SK-N-MC (cell line): ENCODE data around the gene DACT3.

Source experiments
- DNase-seq: peaks from one replicate; pipeline ENCODE4 v3.0.0-alpha.2; 2011; ENCODE audit warnings: low read depth, low spot score
- H3K27ac ChIP-seq: fragments of 200-600 bp; sonication (generic); 2 replicates; pipeline ENCODE4 v1.5.1; 2016; ENCODE audit warnings: mixed run types
- H3K36me3 ChIP-seq: fragments of 200-600 bp; sonication (generic); 2 replicates; pipeline ENCODE4 v1.6.1; 2017; ENCODE audit warnings: antibody characterized with exemption, low read length, mixed read lengths; ENCODE audit not compliant: insufficient read depth
- H3K4me3 ChIP-seq: fragments of 200-600 bp; sonication (generic); 2 replicates; pipeline ENCODE4 v1.5.1; 2016
- H3K9ac ChIP-seq: fragments of 200-600 bp; sonication (generic); 2 replicates; pipeline ENCODE4 v1.8.0; 2017; ENCODE audit warnings: mixed run types, mixed read lengths; ENCODE audit not compliant: insufficient read length
- H3K9me3 ChIP-seq: fragments of 200-600 bp; sonication (generic); 2 replicates; pipeline ENCODE4 v1.6.1; 2017; ENCODE audit warnings: low read depth, mild to moderate bottlenecking, antibody characterized with exemption, low read length, moderate library complexity, mixed read lengths
- EZH2 ChIP-seq: fragments of 200-600 bp; sonication (generic); IDR thresholded peaks from one replicate; pipeline ENCODE4 v1.6.1; 2017; ENCODE audit warnings: antibody characterized with exemption
- FOXP2 ChIP-seq: optimal IDR thresholded peaks from 2 replicates; pipeline ENCODE3; 2011; ENCODE audit warnings: mild to moderate bottlenecking, moderate library complexity; ENCODE audit not compliant: insufficient read depth; ENCODE audit errors: extremely low read length, control extremely low read depth
- POLR2AphosphoS5 ChIP-seq: IDR thresholded peaks from 2 replicates; pipeline ENCODE4 v1.6.1; 2012; ENCODE audit warnings: mild to moderate bottlenecking, low read depth, low read length, borderline replicate concordance

Gene DACT3

GRCh38 chr19:46606681-46607447, 54.1 kb downstream of the DACT3 start:
- H3K27ac ChIP-seq: no peak overlapping the region
- H3K9me3 ChIP-seq: no peaks in the 10 kb centered on the region
- no peak overlapping the region for H3K4me3 ChIP-seq
- no peak for TF ChIP-seq FOXP2
- no peak for TF ChIP-seq EZH2
- no peak for TF ChIP-seq POLR2AphosphoS5
- no peak overlapping the region for H3K9ac ChIP-seq
- H3K36me3 ChIP-seq: peaks cover 51% of the 10 kb centered on the region
- DNase-seq: no peak

- DNase-seq: no peak
- Histone ChIP-seq H3K9me3 (no peaks in the 10 kb centered on the region), H3K27ac (no peak overlapping the region), H3K4me3 (no peak overlapping the region), H3K36me3 (peaks cover 51% of the 10 kb centered on the region), H3K9ac (no peak overlapping the region)
- TF ChIP-seq EZH2 (no peak), POLR2AphosphoS5 (no peak), FOXP2 (no peak)
Measured at GRCh38 chr19:46606019-46606418, 55.0 kb downstream of the DACT3 start.

- H3K36me3 ChIP-seq: peaks cover 51% of the 10 kb centered on the region
- DNase-seq: no peak
- no peak overlapping the region for H3K27ac ChIP-seq
- H3K9ac ChIP-seq: no peak overlapping the region
- no peaks in the 10 kb centered on the region for H3K9me3 ChIP-seq
- TF ChIP-seq EZH2 (no peak), POLR2AphosphoS5 (no peak)
- H3K4me3 ChIP-seq: no peak overlapping the region
Measured at GRCh38 chr19:46605356-46605821, 55.6 kb downstream of the DACT3 start.

- no peak for DNase-seq
- Histone ChIP-seq H3K9ac (no peak overlapping the region), H3K9me3 (no peaks in the 10 kb centered on the region), H3K4me3 (no peak overlapping the region), H3K36me3 (peaks cover 49% of the 10 kb centered on the region), H3K27ac (no peak overlapping the region)
- TF ChIP-seq FOXP2 (no peak), POLR2AphosphoS5 (no peak), EZH2 (no peak)
Measured at GRCh38 chr19:46604781-46605355, 56.1 kb downstream of the DACT3 start.

GRCh38 chr19:46603752-46604231, 57.2 kb downstream of the DACT3 start:
- Histone ChIP-seq H3K36me3 (peaks cover 38% of the 10 kb centered on the region), H3K27ac (no peak overlapping the region), H3K4me3 (no peak overlapping the region), H3K9ac (no peak overlapping the region), H3K9me3 (no peaks in the 10 kb centered on the region)
- DNase-seq: no peak
- no peak for TF ChIP-seq FOXP2
- TF ChIP-seq POLR2AphosphoS5: no peak
- TF ChIP-seq EZH2: no peak

- no peak for DNase-seq
- Histone ChIP-seq H3K36me3 (peaks cover 32% of the 10 kb centered on the region), H3K27ac (0 out of 2 replicates have a peak overlapping the region, but pooled peaks have one; percentile 26), H3K4me3 (peak overlapping the region; percentile 99), H3K9me3 (no peaks in the 10 kb centered on the region), H3K9ac (peak overlapping the region; percentile 99)
- TF ChIP-seq EZH2 (no peak), FOXP2 (no peak), POLR2AphosphoS5 (no peak)
Measured at GRCh38 chr19:46603195-46603637, 57.8 kb downstream of the DACT3 start.

GRCh38 chr19:46602392-46603194, 58.4 kb downstream of the DACT3 start:
- Histone ChIP-seq H3K27ac (0 out of 2 replicates have a peak overlapping the region, but pooled peaks have one; percentile 26), H3K36me3 (peaks cover 26% of the 10 kb centered on the region), H3K9me3 (no peaks in the 10 kb centered on the region), H3K4me3 (peak overlapping the region; percentile 99), H3K9ac (peak overlapping the region; percentile 99)
- TF ChIP-seq POLR2AphosphoS5 (no peak), FOXP2 (no peak), EZH2 (no peak)
- DNase-seq: no peak
